ENCODE results near the gene CTNNA1. TPM values are rescaled to one million over a fixed set of nuclear protein-coding genes. Genes with fewer than 3 reads are reported as not detected.
A peak's percentile ranks its signal among the peaks of the same experiment; 100 is the strongest.

The CTNNA1 gene
- total and polyA plus RNA-seq, 12 donors: 111 to 521 (median 347) TPM

GRCh38 chr5:138898742-138899141 is 145.5 kb downstream of the CTNNA1 start:
- 95 to 100% (median 97%) methylated on average over 2 of the region's 2 CpGs for WGBS, 4 donors

GRCh38 chr5:138900281-138900965 is 147.2 kb downstream of the CTNNA1 start:
- peak in 3 of 7 donors; percentile 18 to 32 (median 29) for DNase-seq
- Histone ChIP-seq H3K36me3 (replicated peaks in 1 of 2) (peaks cover 0 to 16% of the 10 kb centered on the region in 2 donors), H3K27ac (peak overlapping the region in 3 of 5 donors; percentile 16 to 74 (median 49)), H3K4me1 (replicated peaks in 1 of 2) (peaks cover 7 to 20% of the 10 kb centered on the region in 2 donors), H3K27me3 (no peaks in the 10 kb centered on the region), H3K9me3 (replicated peaks in 1 of 3) (no peaks in the 10 kb centered on the region), H3K4me3 (no peak overlapping the region)
- intact Hi-C loops (cut with DNase I): no loop called here
- TF ChIP-seq POLR2A (IDR thresholded peaks at IDR 0.05) (no peak), CTCF (IDR thresholded peaks at IDR 0.05) (no peak)
- WGBS, 4 donors: 29 to 38% (median 36%) methylated on average over 6 of the region's 6 CpGs

More at GRCh38 chr5:138898742-138899141, 145.5 kb downstream of the CTNNA1 start:
- Histone ChIP-seq H3K27ac (no peak overlapping the region), H3K4me1 (replicated peaks in 1 of 2) (peaks cover 7 to 20% of the 10 kb centered on the region in 2 donors), H3K9me3 (replicated peaks in 1 of 3) (no peaks in the 10 kb centered on the region), H3K36me3 (replicated peaks in 1 of 2) (no peaks in the 10 kb centered on the region), H3K4me3 (no peak overlapping the region), H3K27me3 (no peaks in the 10 kb centered on the region)
- DNase-seq: no peak
- intact Hi-C loops (cut with DNase I): no loop called here
- no peak for TF ChIP-seq CTCF (IDR thresholded peaks at IDR 0.05)
- TF ChIP-seq POLR2A (IDR thresholded peaks at IDR 0.05): no peak

GRCh38 chr5:138901716-138902115 is 148.5 kb downstream of the CTNNA1 start:
- intact Hi-C loops (cut with DNase I): no loop called here
- H3K36me3 ChIP-seq (replicated peaks in 1 of 2): peaks cover 0 to 25% of the 10 kb centered on the region in 2 donors

More at GRCh38 chr5:138901716-138902115, 148.5 kb downstream of the CTNNA1 start:
- TF ChIP-seq POLR2A (IDR thresholded peaks at IDR 0.05): no peak
- TF ChIP-seq CTCF (IDR thresholded peaks at IDR 0.05): no peak
- Histone ChIP-seq H3K4me3 (no peak overlapping the region), H3K4me1 (replicated peaks in 1 of 2) (peaks cover 7 to 20% of the 10 kb centered on the region in 2 donors), H3K9me3 (replicated peaks in 1 of 3) (no peaks in the 10 kb centered on the region), H3K27me3 (no peaks in the 10 kb centered on the region), H3K27ac (no peak overlapping the region)
- 90 to 100% (median 95%) methylated on average over 2 of the region's 2 CpGs for WGBS, 4 donors
- DNase-seq: no peak

Measured in adrenal gland (tissue), 12 donors.